ENCODE data around the gene LYPD6.

DNA sequence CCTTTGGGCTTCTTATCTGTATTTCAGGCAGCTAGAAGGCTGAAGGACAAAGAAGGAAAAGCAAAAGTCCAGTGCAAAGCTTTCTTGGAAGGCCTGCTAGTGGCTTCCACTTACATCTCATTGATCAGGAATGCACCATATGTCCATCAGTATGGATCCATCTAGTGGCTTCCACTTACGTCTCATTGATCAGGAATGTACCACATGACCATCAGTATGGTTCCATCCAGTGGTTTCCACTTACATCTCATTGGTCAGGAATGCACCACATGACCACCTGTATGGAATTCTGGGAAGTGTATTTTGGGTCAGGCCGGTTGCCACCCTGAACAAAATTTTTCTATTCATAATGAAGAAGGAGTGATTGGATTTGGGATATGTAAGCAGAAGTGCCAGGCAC is 70.6 kb downstream of the LYPD6 start:
- TF ChIP-seq, protein P1, sequence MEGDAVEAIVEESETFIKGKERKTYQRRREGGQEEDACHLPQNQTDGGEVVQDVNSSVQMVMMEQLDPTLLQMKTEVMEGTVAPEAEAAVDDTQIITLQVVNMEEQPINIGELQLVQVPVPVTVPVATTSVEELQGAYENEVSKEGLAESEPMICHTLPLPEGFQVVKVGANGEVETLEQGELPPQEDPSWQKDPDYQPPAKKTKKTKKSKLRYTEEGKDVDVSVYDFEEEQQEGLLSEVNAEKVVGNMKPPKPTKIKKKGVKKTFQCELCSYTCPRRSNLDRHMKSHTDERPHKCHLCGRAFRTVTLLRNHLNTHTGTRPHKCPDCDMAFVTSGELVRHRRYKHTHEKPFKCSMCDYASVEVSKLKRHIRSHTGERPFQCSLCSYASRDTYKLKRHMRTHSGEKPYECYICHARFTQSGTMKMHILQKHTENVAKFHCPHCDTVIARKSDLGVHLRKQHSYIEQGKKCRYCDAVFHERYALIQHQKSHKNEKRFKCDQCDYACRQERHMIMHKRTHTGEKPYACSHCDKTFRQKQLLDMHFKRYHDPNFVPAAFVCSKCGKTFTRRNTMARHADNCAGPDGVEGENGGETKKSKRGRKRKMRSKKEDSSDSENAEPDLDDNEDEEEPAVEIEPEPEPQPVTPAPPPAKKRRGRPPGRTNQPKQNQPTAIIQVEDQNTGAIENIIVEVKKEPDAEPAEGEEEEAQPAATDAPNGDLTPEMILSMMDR (IDR thresholded peaks at IDR 0.05), result no peak
- TF ChIP-seq EZH2 (IDR thresholded peaks at IDR 0.05) (no peak), EZH2phosphoT487 (IDR thresholded peaks at IDR 0.05) (no peak)
